SK-N-SH treated with all-trans-retinoic acid at 6 μM for 48 hours (cell line): Measurements from ENCODE around the gene TMEM163.

Experiments used
- GLIS3 ChIP-seq: fragments of 250-450 bp; sonication (Bioruptor Pico); IDR thresholded peaks from 2 replicates; pipeline ENCODE4 v1.5.0; 2020; ENCODE audit warnings: mild to moderate bottlenecking, moderate library complexity
- ISL1 ChIP-seq: fragments of 250-450 bp; sonication (Bioruptor Pico); IDR thresholded peaks from 2 replicates; pipeline ENCODE4 v2.1.2; 2022; ENCODE audit warnings: mild to moderate bottlenecking, moderate library complexity
- PATZ1 ChIP-seq: fragments of 250-450 bp; sonication (Bioruptor Pico); IDR thresholded peaks from 2 replicates; pipeline ENCODE4 v1.8.0; 2020; ENCODE audit warnings: mild to moderate bottlenecking, moderate library complexity, borderline replicate concordance
- SNAI2 ChIP-seq: fragments of 250-450 bp; sonication (Bioruptor Pico); IDR thresholded peaks from 2 replicates; pipeline ENCODE4 v1.5.0; 2020; ENCODE audit warnings: mild to moderate bottlenecking, moderate library complexity
- ZC3H10 ChIP-seq: fragments of 250-450 bp; sonication (Bioruptor Pico); IDR thresholded peaks from 2 replicates; pipeline ENCODE4 v1.5.1; 2021; ENCODE audit warnings: mild to moderate bottlenecking, moderate library complexity

GRCh38 chr2:134677856-134678756 lies 40.7 kb downstream of the TMEM163 start:
- no peak for TF ChIP-seq GLIS3 (CRISPR knock-in tag)
- no peak for TF ChIP-seq PATZ1 (CRISPR knock-in tag)
- no peak for TF ChIP-seq SNAI2 (CRISPR knock-in tag)
- no peak for TF ChIP-seq ZC3H10
- no peak for TF ChIP-seq ISL1 (CRISPR knock-in tag)
